HL-60 (cell line): ENCODE measurements around the gene SLC35F3.

Experiments used
- GABPA ChIP-seq: IDR thresholded peaks from 2 replicates; pipeline ENCODE4 v1.6.1; 2012; ENCODE audit warnings: low read depth
- POLR2AphosphoS5 ChIP-seq: IDR thresholded peaks from 2 replicates; pipeline ENCODE4 v1.6.1; 2012; ENCODE audit warnings: low read depth
- TF ChIP-seq, protein P1 (sequence below): IDR thresholded peaks from one replicate; pipeline ENCODE4 v1.5.1; 2011; ENCODE audit warnings: low read length, control low read depth, inconsistent platforms; ENCODE audit not compliant: insufficient read depth

DNA sequence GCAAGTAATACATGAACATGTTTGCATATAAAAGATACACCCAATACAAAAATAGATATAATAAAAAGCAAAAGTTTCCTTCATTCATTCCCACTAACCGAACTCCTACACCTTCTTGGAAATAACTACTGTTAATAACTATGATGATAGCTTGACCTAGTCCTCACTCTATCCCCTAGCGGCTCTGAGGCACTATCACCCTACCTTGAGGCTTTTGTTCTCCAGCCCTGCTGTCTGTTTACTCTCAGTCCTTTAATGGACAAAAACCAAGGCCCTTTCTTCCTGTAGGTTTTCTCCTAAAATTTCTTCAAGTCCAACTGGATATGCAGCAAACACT lies 186.6 kb downstream of the SLC35F3 start:
- TF ChIP-seq, protein P1, sequence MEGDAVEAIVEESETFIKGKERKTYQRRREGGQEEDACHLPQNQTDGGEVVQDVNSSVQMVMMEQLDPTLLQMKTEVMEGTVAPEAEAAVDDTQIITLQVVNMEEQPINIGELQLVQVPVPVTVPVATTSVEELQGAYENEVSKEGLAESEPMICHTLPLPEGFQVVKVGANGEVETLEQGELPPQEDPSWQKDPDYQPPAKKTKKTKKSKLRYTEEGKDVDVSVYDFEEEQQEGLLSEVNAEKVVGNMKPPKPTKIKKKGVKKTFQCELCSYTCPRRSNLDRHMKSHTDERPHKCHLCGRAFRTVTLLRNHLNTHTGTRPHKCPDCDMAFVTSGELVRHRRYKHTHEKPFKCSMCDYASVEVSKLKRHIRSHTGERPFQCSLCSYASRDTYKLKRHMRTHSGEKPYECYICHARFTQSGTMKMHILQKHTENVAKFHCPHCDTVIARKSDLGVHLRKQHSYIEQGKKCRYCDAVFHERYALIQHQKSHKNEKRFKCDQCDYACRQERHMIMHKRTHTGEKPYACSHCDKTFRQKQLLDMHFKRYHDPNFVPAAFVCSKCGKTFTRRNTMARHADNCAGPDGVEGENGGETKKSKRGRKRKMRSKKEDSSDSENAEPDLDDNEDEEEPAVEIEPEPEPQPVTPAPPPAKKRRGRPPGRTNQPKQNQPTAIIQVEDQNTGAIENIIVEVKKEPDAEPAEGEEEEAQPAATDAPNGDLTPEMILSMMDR, result no peak
- TF ChIP-seq GABPA (no peak), POLR2AphosphoS5 (no peak)
